A673 (cell line): ENCODE measurements around the gene LCN10. TPM values are rescaled to one million over a fixed set of nuclear protein-coding genes. Genes with fewer than 3 reads are reported as not detected.
"Not testable (repeated sequence)": the region's sequence is repeated elsewhere in the genome, so short reads cannot be mapped to it uniquely, and the experiment has no call there.

Experiments used
- BruUV-seq: library from RNA; stranded (reverse); fragments of 400-500 nt; replicated peaks from 2 replicates; lab custom pipeline; 2021; lab: Mats Ljungman, UMichigan
- CTCF ChIA-PET: fragments of 300-600 bp; sonication (Branson Sonifier 250); formaldehyde crosslinking; loops from one replicate; lab custom pipeline; 2022; ENCODE audit warnings: antibody characterized with exemption; lab: Charles Lee
- POLR2A ChIA-PET: fragments of 300-600 bp; sonication (Branson Sonifier 250); formaldehyde crosslinking; loops from one replicate; lab custom pipeline; 2022; ENCODE audit warnings: antibody characterized with exemption; ENCODE audit not compliant: low non-redundant PET; lab: Charles Lee
- DNase-seq: peaks from one replicate; pipeline ENCODE4 v3.0.0-alpha.2; 2015; ENCODE audit warnings: low spot score
- H3K27ac ChIP-seq: fragments of 200-600 bp; sonication (generic); 2 replicates; pipeline ENCODE4 v1.5.1; 2016; ENCODE audit warnings: mixed run types, low read depth, mild to moderate bottlenecking, mixed read lengths, antibody characterized with exemption, low read length; ENCODE audit not compliant: poor library complexity, severe bottlenecking
- H3K27me3 ChIP-seq: fragments of 200-600 bp; sonication (generic); replicated peaks from 2 replicates; pipeline ENCODE4 v1.6.1; 2017; ENCODE audit warnings: mixed run types, low read depth, mild to moderate bottlenecking, mixed read lengths, antibody characterized with exemption, low read length; ENCODE audit not compliant: insufficient read depth, poor library complexity
- H3K36me3 ChIP-seq: fragments of 200-600 bp; sonication (generic); 2 replicates; pipeline ENCODE4 v1.6.1; 2016; ENCODE audit warnings: mixed run types, mild to moderate bottlenecking, mixed read lengths, antibody characterized with exemption, low read length; ENCODE audit not compliant: insufficient read depth, poor library complexity, severe bottlenecking
- H3K4me1 ChIP-seq: fragments of 200-600 bp; sonication (generic); 2 replicates; pipeline ENCODE4 v1.6.1; 2017; ENCODE audit warnings: mixed run types, mild to moderate bottlenecking, mixed read lengths, antibody characterized with exemption, low read length; ENCODE audit not compliant: insufficient read depth, poor library complexity, severe bottlenecking
- H3K4me3 ChIP-seq: fragments of 200-600 bp; sonication (generic); 2 replicates; pipeline ENCODE4 v1.5.1; 2016; ENCODE audit warnings: low read depth, mixed run types, mild to moderate bottlenecking, mixed read lengths, low read length; ENCODE audit not compliant: poor library complexity, severe bottlenecking
- H3K9me3 ChIP-seq: fragments of 200-600 bp; sonication (generic); 2 replicates; pipeline ENCODE4 v1.6.1; 2016; ENCODE audit warnings: mixed run types, low read depth, mild to moderate bottlenecking, mixed read lengths, antibody characterized with exemption, low read length; ENCODE audit not compliant: poor library complexity, severe bottlenecking
- CTCF ChIP-seq: fragments of 300-800, 200-600 bp; sonication (generic); conservative IDR thresholded peaks from 2 replicates; pipeline ENCODE4 v1.5.1; 2017; ENCODE audit warnings: low read depth, mild to moderate bottlenecking, antibody characterized with exemption, low read length, moderate library complexity, mixed read lengths
- EZH2 ChIP-seq: fragments of 200-600 bp; sonication (generic); IDR thresholded peaks from 2 replicates; pipeline ENCODE4 v1.6.1; 2017; ENCODE audit warnings: borderline replicate concordance, low read depth, mild to moderate bottlenecking, mixed read lengths, antibody characterized with exemption, low read length; ENCODE audit not compliant: poor library complexity, severe bottlenecking
- intact Hi-C: fragments of 100-400 bp; cut with micrococcal nuclease; formaldehyde crosslinking; loops from one replicate; pipeline ENCODE4 v1.10.0; 2022; ENCODE audit not compliant: unreplicated experiment
- total RNA-seq: library from RNA; stranded (reverse); gene quantifications from 2 replicates; pipeline ENCODE4 v1.2.3, GENCODE V29; 2021

Gene LCN10
- total RNA-seq, 1 experiment from 2014 or later: 0.15 TPM

- Histone ChIP-seq H3K27me3 (no peaks in the 10 kb centered on the region), H3K9me3 (peaks cover 7% of the 10 kb centered on the region), H3K27ac (no peak overlapping the region), H3K4me1 (no peaks in the 10 kb centered on the region), H3K36me3 (no peaks in the 10 kb centered on the region), H3K4me3 (no peak overlapping the region)
- ChIA-PET CTCF (interaction anchor here (0.5 to 0.8 kb wide), 2 partner anchors 194 to 278 kb away, joined by 3 to 11 read pairs; no protein-coding TSS in a partner anchor), POLR2A (no interaction called here)
- DNase-seq: no peak
- TF ChIP-seq CTCF: no peak
- no peak for TF ChIP-seq EZH2
- intact Hi-C loops: no loop called here
- BruUV-seq: no TSS peak
Measured at GRCh38 chr9:136771907-136772415, 29.2 kb upstream of the LCN10 start.

- intact Hi-C loops: no loop called here
- ChIA-PET POLR2A (no interaction called here), CTCF (interaction anchor here (0.6 to 0.7 kb wide), 4 partner anchors 8 to 223 kb away, joined by 3 to 14 read pairs (median 4); partner anchors contain the start of gene PAXX)
- Histone ChIP-seq H3K4me1 (no peaks in the 10 kb centered on the region), H3K4me3 (peak overlapping the region; percentile 44), H3K27me3 (no peaks in the 10 kb centered on the region), H3K9me3 (peaks cover 7% of the 10 kb centered on the region), H3K36me3 (no peaks in the 10 kb centered on the region), H3K27ac (no peak overlapping the region)
- peak; percentile 65 for TF ChIP-seq CTCF
- TF ChIP-seq EZH2: no peak
- no TSS peak for BruUV-seq
- peak; percentile 73 for DNase-seq
Measured at GRCh38 chr9:136769710-136770191, 27.0 kb upstream of the LCN10 start.

GRCh38 chr9:136766410-136767120 lies 23.8 kb upstream of the LCN10 start:
- H3K36me3 ChIP-seq, intact Hi-C loops, H3K27ac ChIP-seq, BruUV-seq, H3K4me1 ChIP-seq, DNase-seq, H3K4me3 ChIP-seq, H3K27me3 ChIP-seq, H3K9me3 ChIP-seq: not testable (repeated sequence)
- CTCF ChIA-PET: interaction anchor here (0.6 to 0.9 kb wide), 2 partner anchors 13 to 283 kb away, joined by 3 to 6 read pairs; no protein-coding TSS in a partner anchor
- peak; percentile 48 for TF ChIP-seq CTCF
- POLR2A ChIA-PET: interaction anchor here (0.6 kb wide), 1 partner anchor 10 kb away, joined by 8 read pairs; no protein-coding TSS in a partner anchor

GRCh38 chr9:136765745-136766409 lies 23.1 kb upstream of the LCN10 start:
- H3K36me3 ChIP-seq, H3K4me1 ChIP-seq, H3K27me3 ChIP-seq, H3K27ac ChIP-seq, H3K4me3 ChIP-seq, BruUV-seq, intact Hi-C loops, DNase-seq, H3K9me3 ChIP-seq: not testable (repeated sequence)
- ChIA-PET CTCF (interaction anchor here (0.6 to 0.9 kb wide), 2 partner anchors 13 to 283 kb away, joined by 3 to 6 read pairs; no protein-coding TSS in a partner anchor), POLR2A (interaction anchor here (0.6 kb wide), 1 partner anchor 10 kb away, joined by 8 read pairs; no protein-coding TSS in a partner anchor)
